ACHN (cell line): ENCODE data around the gene OR2V2.
"Not testable (repeated sequence)": the region's sequence is repeated elsewhere in the genome, so short reads cannot be mapped to it uniquely, and the experiment has no call there.

Experiments used
- DNase-seq: peaks from one replicate; pipeline ENCODE4 v3.0.0-alpha.2; 2015
- in situ Hi-C: cut with HindIII; loops from 2 replicates; pipeline ENCODE4 v1.10.0; 2017; ENCODE audit warnings: low sequenced_read_pairs, low pct_ligation_motif_present, low pct_unique_long_range_greater_than_20kb

OR2V2 gene, protein sequence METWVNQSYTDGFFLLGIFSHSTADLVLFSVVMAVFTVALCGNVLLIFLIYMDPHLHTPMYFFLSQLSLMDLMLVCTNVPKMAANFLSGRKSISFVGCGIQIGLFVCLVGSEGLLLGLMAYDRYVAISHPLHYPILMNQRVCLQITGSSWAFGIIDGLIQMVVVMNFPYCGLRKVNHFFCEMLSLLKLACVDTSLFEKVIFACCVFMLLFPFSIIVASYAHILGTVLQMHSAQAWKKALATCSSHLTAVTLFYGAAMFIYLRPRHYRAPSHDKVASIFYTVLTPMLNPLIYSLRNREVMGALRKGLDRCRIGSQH

DNA sequence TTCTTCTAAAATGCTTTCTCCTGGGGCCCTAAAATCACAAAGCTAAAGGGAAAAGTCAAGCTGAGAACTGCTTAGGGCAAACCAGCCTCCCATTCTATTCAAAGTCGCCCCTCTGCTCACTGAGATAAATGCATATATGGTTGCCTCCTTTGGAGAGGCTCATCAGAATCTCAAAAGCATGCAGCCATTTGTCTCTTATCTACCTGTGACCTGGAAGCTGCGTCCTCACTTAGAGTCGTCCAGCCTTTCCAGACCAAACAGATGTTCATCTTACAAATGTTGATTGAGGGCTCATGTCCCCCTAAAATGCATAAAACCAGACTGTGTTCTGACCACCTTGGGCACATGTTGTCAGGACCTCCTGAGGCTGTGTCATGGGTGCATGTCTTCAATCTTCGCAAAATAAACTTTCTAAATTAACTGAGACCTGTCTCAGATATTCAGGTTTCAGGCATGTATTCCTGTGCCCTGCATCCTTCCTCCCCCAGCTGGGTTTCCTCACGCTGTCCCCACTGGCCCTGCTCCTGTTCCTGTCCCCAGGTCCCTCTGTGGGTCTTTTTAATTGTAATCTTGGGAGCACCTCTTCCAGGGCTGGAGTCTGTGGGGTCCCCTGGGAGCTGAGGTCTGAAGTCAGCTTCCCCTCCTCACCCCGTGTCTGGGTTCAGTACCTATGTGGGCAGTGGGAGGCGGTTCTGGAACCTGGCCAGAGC lies at the start of gene OR2V2:
Gene OR2V2 (plus strand): TSS at position 660 of the 710 bp plus-strand sequence. CDS start 7,357 bp downstream, outside the sequence.
- in situ Hi-C loops = not testable (repeated sequence)

DNA sequence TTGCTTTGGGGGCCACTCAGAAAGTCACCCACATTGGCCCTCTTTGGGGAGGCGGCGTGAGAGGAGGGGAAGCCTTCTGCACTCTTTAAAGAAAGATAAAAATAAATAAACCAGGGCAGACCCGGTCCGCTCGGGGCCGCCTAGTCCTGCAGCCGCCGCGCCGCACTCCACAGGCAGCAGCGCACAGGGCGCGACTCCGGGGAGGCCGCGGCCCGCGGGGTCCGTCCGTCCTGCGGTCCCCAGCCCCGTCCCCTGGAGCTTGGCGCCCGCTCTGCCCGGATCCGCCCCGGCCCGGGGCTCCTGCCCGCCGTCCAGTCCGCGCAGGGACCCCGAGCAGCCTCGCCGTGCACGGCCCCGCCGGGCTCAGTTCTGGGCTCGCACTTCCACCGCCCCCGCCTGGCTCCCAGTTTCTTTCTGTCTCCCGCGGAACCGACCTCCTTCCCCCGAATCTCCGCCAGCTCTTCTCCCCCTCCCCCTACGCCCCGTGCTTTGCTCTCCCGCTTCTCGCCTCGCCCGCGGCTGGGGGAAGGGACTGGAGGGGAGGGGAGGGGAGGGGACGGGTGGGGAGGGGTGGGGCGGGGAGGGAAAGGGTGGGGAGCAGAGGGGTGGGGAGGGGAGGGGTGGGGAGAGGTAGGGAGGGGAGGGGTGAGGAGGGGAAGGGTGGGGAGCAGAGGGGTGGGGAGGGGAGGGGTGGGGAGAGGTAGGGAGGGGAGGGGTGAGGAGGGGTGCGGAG lies 49.5 kb upstream of the OR2V2 start:
- DNase-seq = not testable (repeated sequence)

More for the DNA sequence above, at the start of gene OR2V2:
- DNase-seq = not testable (repeated sequence)

DNA sequence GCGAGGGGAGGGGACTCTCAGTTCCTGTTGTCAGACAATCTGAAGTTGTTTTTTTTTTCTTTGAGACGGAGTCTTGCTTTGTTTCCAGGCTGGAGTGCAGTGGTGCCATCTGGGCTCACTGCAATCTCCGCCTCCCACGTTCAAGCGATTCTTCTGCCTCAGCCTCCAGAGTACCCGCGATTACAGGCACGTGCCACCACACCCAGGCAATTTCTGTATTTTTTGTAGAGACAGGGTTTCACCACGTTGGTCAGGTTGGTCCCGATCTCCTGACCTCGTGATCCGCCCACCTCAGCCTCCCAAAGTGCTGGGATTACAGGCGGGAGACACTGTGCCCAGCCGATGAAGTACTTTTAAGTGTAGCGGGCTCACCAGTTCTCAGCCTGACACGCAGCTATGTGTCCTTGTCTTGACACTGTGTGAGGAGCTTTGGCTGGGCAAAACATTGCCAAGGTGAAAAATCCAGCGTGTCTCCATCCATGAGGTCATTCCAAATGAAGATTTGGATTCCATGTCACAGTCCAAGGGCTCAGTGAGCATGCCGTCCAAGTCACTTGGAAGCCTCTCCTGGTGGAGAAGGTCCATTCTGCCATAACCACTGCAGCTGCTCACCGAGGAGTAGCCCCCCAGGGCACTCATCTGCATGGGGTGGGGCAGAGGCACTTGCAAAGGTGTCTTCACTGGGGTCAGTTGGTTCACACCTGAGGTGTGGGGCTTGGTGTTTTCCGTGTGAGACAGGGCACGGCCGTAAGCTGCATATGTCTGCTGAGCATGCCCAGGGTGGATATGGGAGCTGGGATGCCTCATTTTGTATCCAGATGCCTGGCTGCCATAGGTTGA lies 48.4 kb upstream of the OR2V2 start:
- DNase-seq = no peak
- in situ Hi-C loops = no loop called here

More for the DNA sequence above, 49.5 kb upstream of the OR2V2 start:
- in situ Hi-C loops = not testable (repeated sequence)

DNA sequence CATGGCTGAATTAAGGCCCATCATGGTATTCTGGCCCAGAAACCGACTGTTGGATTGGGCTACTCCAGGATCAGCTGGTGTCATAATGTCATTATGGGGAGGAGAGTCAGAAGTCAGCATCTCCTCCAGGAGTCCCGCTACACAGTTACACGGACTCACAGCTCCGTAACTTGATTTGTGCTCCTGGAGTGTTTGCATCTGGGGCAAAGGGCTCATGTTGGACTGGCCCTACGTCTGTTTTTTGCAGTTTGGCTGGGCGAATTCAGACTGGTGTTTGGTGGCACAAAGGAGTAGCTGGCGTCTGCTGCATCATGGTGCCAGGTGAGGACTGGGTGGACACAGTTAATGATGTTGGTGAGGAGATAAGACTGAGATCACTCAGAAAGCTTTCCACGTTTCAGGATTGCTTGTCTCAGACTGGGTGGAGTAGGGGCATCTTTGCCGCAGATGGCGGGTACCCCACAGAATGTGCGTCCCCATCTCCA lies 47.7 kb upstream of the OR2V2 start:
- no peak for DNase-seq
- in situ Hi-C loops = no loop called here

DNA sequence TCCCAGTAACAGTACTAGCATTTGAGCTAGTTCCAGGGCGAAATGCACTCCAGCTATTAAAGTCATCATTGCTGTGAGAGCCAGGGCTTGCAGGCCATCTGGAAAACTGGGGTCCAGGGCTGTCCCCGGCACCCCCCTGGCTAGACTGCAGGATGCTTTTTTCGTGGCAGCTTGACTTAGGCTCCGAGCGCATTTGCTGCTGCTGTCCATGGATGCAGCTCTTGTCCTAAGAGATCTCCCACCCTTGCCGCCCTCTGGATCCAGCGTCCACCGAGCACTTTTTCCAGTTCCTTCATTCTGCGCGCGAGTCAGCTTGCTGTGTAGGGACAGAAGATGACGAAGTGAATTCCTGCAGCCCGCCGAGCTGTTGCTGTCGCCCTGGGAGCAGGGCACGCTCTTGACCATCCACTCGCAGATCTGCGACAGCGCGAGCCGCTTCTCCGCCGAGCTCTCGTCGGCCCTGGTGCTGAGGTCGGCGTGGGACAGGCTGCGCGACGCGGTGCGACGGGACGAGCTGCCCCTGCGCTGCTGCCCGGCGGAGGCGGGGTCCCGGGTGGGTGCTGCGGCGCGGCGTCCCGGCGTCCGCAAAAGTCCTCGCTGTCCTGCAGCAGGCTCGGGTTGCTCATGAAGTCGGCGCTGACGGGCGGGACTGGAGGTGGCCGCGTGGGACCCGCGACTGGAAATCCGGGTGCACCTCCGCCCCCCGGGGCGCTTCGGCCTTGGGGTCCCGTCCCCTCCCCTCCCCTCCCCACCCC lies 47.1 kb upstream of the OR2V2 start:
- no peak for DNase-seq
- in situ Hi-C loops = no loop called here

DNA sequence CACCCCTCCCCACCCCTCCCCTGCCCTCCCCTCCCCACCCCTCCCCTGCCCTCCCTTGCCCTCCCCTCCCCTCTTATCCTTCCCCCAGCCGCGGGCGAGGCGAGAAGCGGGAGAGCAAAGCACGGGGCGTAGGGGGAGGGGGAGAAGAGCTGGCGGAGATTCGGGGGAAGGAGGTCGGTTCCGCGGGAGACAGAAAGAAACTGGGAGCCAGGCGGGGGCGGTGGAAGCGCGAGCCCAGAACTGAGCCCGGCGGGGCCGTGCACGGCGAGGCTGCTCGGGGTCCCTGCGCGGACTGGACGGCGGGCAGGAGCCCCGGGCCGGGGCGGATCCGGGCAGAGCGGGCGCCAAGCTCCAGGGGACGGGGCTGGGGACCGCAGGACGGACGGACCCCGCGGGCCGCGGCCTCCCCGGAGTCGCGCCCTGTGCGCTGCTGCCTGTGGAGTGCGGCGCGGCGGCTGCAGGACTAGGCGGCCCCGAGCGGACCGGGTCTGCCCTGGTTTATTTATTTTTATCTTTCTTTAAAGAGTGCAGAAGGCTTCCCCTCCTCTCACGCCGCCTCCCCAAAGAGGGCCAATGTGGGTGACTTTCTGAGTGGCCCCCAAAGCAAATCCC lies 46.2 kb upstream of the OR2V2 start:
- in situ Hi-C loops, DNase-seq: not testable (repeated sequence)

DNA sequence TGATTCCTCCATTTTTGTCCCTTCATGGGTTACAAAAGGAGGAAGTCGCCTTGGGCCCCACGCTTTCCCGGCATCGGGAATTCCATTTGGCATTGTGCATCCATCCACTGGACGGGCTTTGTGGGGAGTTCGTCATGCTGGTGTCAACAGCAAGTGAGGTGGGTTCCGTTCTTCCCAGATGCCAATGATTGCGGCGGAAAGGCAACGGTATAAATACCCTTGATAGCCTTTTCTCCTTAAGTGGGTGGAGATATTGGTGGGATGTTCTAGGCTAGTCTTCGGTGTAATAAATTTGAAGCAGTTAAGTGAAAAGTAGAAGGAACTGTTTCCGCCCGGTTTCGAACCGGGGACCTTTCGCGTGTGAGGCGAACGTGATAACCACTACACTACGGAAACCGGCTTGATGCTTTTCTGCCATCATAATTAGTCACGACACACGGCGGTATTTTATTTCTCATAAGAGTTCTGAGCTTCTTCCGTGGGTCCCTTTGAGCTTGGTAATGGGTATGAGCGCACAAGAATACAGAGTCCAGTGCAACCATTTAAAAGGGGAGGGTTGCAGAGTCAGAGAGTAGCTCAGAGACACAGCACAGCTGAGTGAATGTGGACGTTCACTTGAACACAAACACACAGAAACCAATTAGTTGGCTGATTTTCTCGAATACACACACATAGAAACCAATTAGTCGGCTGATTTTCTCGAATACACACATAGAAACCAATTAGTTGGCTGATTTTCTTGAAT lies 45.3 kb upstream of the OR2V2 start:
- DNase-seq, in situ Hi-C loops: not testable (repeated sequence)

DNA sequence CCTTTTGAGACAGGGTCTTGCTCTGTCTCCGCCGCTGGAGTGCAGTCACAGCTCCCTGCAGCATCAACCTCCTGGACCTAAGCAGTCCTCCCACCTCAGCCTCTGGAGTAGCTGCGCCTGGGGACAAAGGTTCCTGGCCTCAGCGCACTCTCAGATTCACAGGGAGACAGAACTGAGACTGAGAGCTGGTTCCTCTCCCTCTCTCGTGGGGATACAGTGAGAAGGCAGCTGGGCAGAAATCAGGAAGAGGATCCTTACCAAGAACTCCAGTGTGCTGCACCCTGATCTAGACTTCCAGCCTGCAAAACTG lies 43.2 kb upstream of the OR2V2 start:
- in situ Hi-C loops, DNase-seq: not testable (repeated sequence)

DNA sequence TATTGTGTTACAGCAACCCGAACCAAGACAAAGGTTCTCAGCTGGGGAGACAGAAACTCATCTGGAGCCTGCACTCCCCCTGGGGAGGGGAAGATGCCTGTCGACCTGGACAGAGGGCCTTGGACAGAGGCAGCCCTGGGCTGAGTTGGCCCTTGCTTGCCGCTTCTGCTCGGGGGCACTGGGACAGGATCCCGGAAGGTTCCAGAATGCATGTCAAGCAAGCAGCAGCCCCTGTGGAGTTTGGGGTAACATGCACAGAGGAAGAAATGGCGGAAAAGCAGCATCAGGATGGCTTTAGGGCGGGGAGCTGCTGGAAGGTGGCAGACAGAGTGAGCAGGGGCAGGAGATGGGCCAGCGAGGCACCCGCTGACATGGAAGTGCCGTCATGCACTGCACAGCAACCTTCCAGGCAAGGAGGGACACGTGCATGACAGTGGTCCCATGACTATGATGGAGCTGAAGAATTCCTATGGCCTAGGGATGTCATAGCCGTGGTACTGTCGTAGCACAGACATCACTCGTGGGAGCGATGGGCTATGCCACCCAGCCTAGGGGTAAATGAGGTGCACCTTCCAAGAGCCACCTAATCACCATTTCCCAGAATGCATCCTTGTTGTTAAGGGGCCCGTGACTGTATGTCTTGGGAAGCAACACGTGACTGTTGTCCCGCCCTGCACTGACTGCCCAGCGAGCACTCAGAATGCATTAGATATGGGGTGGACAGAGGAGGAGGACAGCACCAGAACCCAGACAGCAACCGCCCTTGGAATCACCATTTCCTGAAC lies 42.6 kb upstream of the OR2V2 start:
- in situ Hi-C loops, DNase-seq: not testable (repeated sequence)

DNA sequence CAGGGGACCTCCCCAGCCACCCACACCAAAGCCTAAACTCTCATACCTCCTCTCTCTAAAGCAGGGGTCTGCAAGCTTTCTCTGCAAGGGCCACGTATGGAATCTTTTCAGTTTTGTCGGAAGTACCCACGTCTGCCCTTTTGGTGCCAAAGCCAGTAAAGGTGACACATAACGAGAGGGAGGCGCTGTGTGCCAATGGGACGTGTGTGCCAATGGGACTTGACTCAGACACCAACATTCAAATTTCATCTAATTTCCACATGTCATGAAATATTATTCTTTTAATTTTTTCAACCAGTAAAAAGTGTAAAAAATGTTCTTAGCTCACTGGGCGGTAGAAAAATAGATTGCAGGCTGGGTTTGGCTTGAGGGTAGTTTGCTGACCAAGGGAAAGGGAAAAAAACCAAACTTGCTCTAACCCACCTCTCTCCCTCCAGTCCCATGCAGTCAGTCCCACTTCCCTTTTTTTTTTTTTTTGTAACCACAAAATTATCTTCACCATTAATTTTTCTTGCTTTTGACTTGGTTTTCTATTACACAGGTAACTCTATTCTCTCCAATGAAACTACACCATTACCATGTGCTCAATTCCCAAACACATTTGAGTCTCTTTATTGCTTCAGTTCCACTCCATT lies 41.9 kb upstream of the OR2V2 start:
- DNase-seq = no peak

DNA sequence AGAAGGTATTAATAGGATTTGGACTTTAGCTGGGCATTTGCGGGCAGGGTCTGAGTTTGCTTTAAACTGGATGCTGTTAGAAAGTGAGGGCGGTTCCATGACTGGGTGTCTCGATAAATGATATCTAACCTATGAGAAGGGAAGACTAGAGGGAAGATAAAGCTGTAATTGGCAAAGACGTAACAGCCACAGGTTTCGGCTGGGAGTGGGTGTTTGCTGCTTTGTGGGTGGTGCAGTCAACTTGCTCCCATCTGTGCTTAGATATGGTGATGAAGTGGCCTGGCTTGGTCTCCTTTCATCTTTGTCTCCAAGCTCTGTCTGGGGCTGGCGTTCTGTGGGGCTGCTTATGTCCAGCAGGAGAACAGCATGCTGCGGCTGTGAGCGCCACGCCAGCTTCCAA lies 39.7 kb upstream of the OR2V2 start:
- in situ Hi-C loops = no loop called here
- no peak for DNase-seq

More for the DNA sequence above, 41.9 kb upstream of the OR2V2 start:
- in situ Hi-C loops = no loop called here

DNA sequence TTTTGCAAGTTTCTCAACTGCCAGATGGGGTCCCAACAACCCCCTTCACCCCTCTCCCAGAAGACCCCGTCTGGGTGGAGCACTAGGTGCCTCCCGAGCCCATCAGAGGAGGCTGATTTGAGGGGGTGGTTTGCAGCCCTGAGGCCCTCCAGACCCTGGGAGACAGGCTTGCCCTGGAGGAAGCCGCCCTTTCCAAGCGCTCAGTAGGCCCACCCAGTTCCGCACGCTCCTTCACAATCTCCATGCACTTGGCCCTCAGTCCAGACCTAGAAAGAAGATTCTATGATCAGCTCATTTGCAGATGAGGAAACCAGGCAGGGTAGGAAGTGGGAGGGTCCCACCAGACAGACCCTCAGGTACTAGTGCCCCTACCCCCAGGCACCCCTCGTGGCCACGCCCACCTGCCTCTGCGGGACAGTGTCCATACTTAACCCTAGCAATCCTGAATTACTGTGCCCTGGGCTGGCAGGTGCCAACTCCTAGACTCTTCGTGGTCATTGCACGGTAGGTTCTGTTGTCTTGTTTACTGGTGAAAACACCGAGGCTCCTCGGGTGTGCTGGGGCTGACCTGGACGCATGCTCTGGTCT lies 38.7 kb upstream of the OR2V2 start:
- DNase-seq = no peak
- in situ Hi-C loops = no loop called here

DNA sequence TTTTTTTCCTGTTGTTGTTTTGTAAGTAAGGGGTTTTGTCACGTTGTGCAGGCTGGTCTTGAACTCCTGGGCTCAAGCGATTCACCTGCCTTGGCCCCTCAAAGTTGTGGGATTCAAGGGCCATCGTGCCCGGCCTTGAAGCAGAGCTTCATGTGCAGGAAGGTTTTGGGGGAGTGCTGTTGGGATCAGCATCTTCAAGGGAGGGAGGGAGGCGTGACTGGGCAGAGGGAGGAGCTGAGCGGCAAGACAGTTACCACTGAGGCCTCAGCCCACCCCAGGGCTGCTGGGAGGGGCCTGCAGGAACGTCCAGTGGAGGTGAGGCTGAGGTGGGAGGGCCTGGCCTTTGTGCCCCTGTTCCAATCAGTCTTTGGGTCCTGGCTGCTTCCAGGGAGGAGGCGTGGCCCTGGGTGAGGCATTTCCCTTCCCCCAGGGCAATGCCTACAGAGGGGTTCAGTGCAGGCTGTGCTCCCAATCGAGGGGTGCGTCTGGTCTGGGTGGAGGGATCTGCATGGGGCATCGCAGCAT lies 37.8 kb upstream of the OR2V2 start:
- no peak for DNase-seq
- in situ Hi-C loops = no loop called here

DNA sequence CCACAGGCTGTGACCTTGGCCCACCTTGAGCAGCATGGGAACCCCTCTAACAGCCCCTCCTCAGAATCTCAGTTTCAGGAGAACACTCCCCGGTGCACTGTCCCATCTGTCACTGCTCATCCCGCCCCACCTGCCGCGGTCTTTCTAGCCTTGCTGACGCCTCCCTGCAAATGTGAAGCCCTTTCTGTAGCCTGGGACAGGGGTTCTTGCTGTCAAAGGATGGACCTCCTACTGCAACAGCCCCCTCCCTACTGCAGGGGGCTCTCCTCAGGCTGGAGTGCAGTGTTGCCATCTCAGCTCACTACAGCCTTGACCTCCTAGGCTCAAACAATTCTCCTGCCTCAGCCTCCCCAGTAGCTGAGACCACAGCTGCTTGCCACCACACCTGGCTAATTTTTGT lies 36.4 kb upstream of the OR2V2 start:
- in situ Hi-C loops = no loop called here
- DNase-seq = no peak

DNA sequence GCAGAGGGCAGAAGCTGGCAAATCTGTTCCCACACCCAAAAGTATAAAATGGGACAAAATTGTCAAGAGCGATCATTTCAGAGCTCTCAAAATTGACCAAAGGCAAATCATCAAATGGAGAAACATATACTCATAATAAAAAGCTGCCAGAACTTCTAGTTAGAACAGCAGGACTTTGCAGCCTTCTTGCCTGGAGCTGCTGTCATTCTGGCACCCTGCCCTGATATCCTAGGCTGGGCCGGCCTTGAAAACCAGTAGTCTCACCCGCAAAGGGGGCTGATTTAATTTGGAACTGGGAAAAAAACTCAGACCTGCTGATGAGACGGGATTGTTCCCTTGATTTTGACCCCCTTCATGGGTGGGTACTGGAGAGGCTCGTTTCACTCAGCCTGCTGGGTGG lies 34.9 kb upstream of the OR2V2 start:
- no peak for DNase-seq
- in situ Hi-C loops = no loop called here
